ENCODE measurements around the gene SYT1. TPM values are rescaled to one million over a fixed set of nuclear protein-coding genes. Genes with fewer than 3 reads are reported as not detected.

Gene SYT1
- total RNA-seq, 4 donors from 2014 or later, result 1.4 to 4.1 (median 1.8) TPM

- Histone ChIP-seq H3K27ac (no peak overlapping the region), H3K4me1 (no peaks in the 10 kb centered on the region), H3K4me3 (no peak overlapping the region), H3K36me3 (no peaks in the 10 kb centered on the region), H3K9me3 (no peaks in the 10 kb centered on the region), H3K27me3 (no peaks in the 10 kb centered on the region)
- no peak for TF ChIP-seq POLR2A (IDR thresholded peaks at IDR 0.05)
- TF ChIP-seq, protein P1, sequence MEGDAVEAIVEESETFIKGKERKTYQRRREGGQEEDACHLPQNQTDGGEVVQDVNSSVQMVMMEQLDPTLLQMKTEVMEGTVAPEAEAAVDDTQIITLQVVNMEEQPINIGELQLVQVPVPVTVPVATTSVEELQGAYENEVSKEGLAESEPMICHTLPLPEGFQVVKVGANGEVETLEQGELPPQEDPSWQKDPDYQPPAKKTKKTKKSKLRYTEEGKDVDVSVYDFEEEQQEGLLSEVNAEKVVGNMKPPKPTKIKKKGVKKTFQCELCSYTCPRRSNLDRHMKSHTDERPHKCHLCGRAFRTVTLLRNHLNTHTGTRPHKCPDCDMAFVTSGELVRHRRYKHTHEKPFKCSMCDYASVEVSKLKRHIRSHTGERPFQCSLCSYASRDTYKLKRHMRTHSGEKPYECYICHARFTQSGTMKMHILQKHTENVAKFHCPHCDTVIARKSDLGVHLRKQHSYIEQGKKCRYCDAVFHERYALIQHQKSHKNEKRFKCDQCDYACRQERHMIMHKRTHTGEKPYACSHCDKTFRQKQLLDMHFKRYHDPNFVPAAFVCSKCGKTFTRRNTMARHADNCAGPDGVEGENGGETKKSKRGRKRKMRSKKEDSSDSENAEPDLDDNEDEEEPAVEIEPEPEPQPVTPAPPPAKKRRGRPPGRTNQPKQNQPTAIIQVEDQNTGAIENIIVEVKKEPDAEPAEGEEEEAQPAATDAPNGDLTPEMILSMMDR (IDR thresholded peaks at IDR 0.05), result no peak
- no peak for DNase-seq
Observed at GRCh38 chr12:79381248-79382208, 517.0 kb downstream of the SYT1 start.

GRCh38 chr12:79384551-79384950, 520.0 kb downstream of the SYT1 start:
- no peaks in the 10 kb centered on the region for H3K9me3 ChIP-seq
- H3K27me3 ChIP-seq, result no peaks in the 10 kb centered on the region
- no peak overlapping the region for H3K4me3 ChIP-seq
- H3K4me1 ChIP-seq, result no peaks in the 10 kb centered on the region
- H3K27ac ChIP-seq, result no peak overlapping the region
- no peak for TF ChIP-seq POLR2A (IDR thresholded peaks at IDR 0.05)
- TF ChIP-seq, protein P1 (IDR thresholded peaks at IDR 0.05), result no peak
- H3K36me3 ChIP-seq, result no peaks in the 10 kb centered on the region
- DNase-seq, result no peak

DNA sequence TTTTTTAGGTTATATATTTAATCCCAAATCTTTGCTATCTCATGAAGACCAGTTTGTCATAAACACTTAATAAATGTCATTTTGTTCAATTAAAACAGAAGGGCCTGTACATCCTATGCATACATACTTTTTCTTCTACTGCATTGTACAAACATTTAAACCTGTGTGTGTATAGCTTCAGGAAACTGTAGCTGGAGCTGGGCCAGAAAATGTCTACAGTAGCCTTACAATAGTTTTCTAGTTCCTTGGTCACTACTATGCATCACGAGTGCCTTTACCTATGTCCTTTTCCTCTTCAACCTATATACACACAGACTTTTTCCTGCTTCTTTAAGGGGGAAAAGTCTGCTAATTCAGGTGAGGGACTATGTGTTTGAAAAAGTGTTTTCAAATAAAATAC, 523.4 kb downstream of the SYT1 start:
- Histone ChIP-seq H3K4me3 (no peak overlapping the region), H3K27me3 (no peaks in the 10 kb centered on the region), H3K27ac (no peak overlapping the region), H3K36me3 (no peaks in the 10 kb centered on the region), H3K4me1 (no peaks in the 10 kb centered on the region), H3K9me3 (no peaks in the 10 kb centered on the region)
- TF ChIP-seq, protein P1 (IDR thresholded peaks at IDR 0.05), result no peak
- TF ChIP-seq POLR2A (IDR thresholded peaks at IDR 0.05), result no peak
- no peak for DNase-seq

DNA sequence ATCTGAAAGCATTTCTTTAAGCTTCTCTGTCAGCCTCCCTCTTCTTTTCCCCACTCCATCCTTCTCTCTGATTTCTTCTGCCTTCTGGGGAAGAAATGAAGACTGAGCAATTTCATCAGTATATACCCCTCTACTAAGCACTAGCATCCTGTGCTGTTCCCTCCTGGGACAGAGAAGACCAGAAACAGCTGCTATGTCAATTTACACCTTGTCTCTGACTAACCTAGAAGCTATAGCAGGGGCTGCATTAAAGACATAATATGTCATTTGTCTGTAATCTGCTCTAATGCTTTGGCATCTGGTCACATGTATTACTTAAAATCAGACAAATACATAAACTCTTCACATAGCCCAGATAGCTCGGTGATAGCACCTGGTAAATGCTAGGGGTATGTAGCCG, 529.3 kb downstream of the SYT1 start:
- H3K4me3 ChIP-seq, result no peak overlapping the region
- H3K9me3 ChIP-seq, result no peaks in the 10 kb centered on the region
- H3K27me3 ChIP-seq, result no peaks in the 10 kb centered on the region
- no peak for DNase-seq
- no peak overlapping the region for H3K27ac ChIP-seq
- no peaks in the 10 kb centered on the region for H3K36me3 ChIP-seq
- TF ChIP-seq, protein P1 (IDR thresholded peaks at IDR 0.05), result no peak
- TF ChIP-seq POLR2A (IDR thresholded peaks at IDR 0.05), result no peak
- no peaks in the 10 kb centered on the region for H3K4me1 ChIP-seq

DNA sequence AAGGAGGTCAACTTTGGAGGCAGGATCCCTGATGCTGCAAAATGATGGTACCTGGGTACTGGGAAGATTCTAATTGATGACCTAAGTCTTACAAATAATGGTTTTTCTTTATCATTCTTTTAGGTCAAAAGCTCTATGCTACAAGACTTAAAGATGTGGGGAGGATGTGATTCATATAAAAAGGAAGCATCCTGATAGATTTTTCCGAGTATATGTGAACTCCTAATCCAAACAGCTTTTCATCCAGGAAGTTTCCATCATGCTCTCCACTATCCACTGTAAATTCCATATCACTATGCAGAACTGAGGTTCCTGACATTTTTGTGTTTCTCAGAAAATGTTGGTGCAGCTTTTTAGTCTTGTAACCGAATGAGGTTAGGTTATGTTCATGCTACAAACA, 533.0 kb downstream of the SYT1 start:
- no peaks in the 10 kb centered on the region for H3K4me1 ChIP-seq
- TF ChIP-seq, protein P1 (IDR thresholded peaks at IDR 0.05), result no peak
- no peak for TF ChIP-seq POLR2A (IDR thresholded peaks at IDR 0.05)
- H3K36me3 ChIP-seq, result no peaks in the 10 kb centered on the region
- H3K9me3 ChIP-seq, result no peaks in the 10 kb centered on the region
- no peaks in the 10 kb centered on the region for H3K27me3 ChIP-seq
- H3K27ac ChIP-seq, result no peak overlapping the region
- DNase-seq, result no peak
- H3K4me3 ChIP-seq, result no peak overlapping the region

Measured in Peyer's patch (tissue), 4 donors.